ENCODE results near the gene SMARCAL1.
"Not testable (repeated sequence)": the region's sequence is repeated elsewhere in the genome, so short reads cannot be mapped to it uniquely, and the experiment has no call there.

The SMARCAL1 gene

GRCh38 chr2:216517447-216518225 lies 105.4 kb downstream of the SMARCAL1 start:
- no peak overlapping the region for H3K27ac ChIP-seq
- no peak for TF ChIP-seq CTCF (conservative IDR thresholded peaks at IDR 0.05)

GRCh38 chr2:216518566-216519119 lies 106.4 kb downstream of the SMARCAL1 start:
- not testable (repeated sequence) for H3K27ac ChIP-seq

GRCh38 chr2:216519154-216519762 lies 107.0 kb downstream of the SMARCAL1 start:
- peak; percentile 81 for TF ChIP-seq CTCF (conservative IDR thresholded peaks at IDR 0.05)
- H3K27ac ChIP-seq, result no peak overlapping the region

GRCh38 chr2:216520112-216520511 lies 107.8 kb downstream of the SMARCAL1 start:
- TF ChIP-seq CTCF (conservative IDR thresholded peaks at IDR 0.05), result no peak
- no peak overlapping the region for H3K27ac ChIP-seq

- TF ChIP-seq CTCF (conservative IDR thresholded peaks at IDR 0.05), result no peak
- no peak overlapping the region for H3K27ac ChIP-seq
Measured at GRCh38 chr2:216522892-216523502, 110.7 kb downstream of the SMARCAL1 start.

GRCh38 chr2:216525972-216526371 lies 113.7 kb downstream of the SMARCAL1 start:
- no peak for TF ChIP-seq CTCF (conservative IDR thresholded peaks at IDR 0.05)
- no peak overlapping the region for H3K27ac ChIP-seq

- TF ChIP-seq CTCF (conservative IDR thresholded peaks at IDR 0.05), result no peak
- no peak overlapping the region for H3K27ac ChIP-seq
Measured at GRCh38 chr2:216526939-216527338, 114.7 kb downstream of the SMARCAL1 start.
